Fibroblast of skin of left quadriceps (primary cell): ENCODE data around the gene CDKAL1.
"Not testable (repeated sequence)": the region's sequence is repeated elsewhere in the genome, so short reads cannot be mapped to it uniquely, and the experiment has no call there.

Experiments
- DNase-seq, 2 experiments: peaks; one replicate each; pipeline ENCODE4 v3.0.0-alpha.2; 2013; ENCODE audit warnings: low read depth in 2 of 2

The CDKAL1 gene

GRCh38 chr6:20740727-20741126, 206.5 kb downstream of the CDKAL1 start:
- DNase-seq, result no peak

GRCh38 chr6:20741490-20741889, 207.2 kb downstream of the CDKAL1 start:
- DNase-seq, result no peak

GRCh38 chr6:20744911-20745557, 210.8 kb downstream of the CDKAL1 start:
- DNase-seq, result no peak

GRCh38 chr6:20746024-20746423, 211.8 kb downstream of the CDKAL1 start:
- no peak for DNase-seq

- DNase-seq, result no peak
These were observed 212.7 kb downstream of the CDKAL1 start for GRCh38 chr6:20746805-20747558.

- no peak for DNase-seq
These were observed 213.7 kb downstream of the CDKAL1 start for GRCh38 chr6:20747991-20748390.

- DNase-seq, result peak; percentile 49 to 55
These were observed 217.2 kb downstream of the CDKAL1 start for GRCh38 chr6:20751293-20751935.

GRCh38 chr6:20755631-20756030, 221.4 kb downstream of the CDKAL1 start:
- peak; percentile 43 to 45 for DNase-seq

- not testable (repeated sequence) for DNase-seq
These were observed 222.4 kb downstream of the CDKAL1 start for GRCh38 chr6:20756584-20757147.

GRCh38 chr6:20757761-20758160, 223.5 kb downstream of the CDKAL1 start:
- peak; percentile 33 to 42 for DNase-seq

GRCh38 chr6:20763296-20763695, 229.0 kb downstream of the CDKAL1 start:
- no peak for DNase-seq

GRCh38 chr6:20769631-20770030, 235.4 kb downstream of the CDKAL1 start:
- no peak for DNase-seq

- DNase-seq, result no peak
These were observed 236.5 kb downstream of the CDKAL1 start for GRCh38 chr6:20770773-20771172.

GRCh38 chr6:20771409-20771808, 237.2 kb downstream of the CDKAL1 start:
- DNase-seq, result no peak

GRCh38 chr6:20773822-20774221, 239.6 kb downstream of the CDKAL1 start:
- no peak for DNase-seq

- DNase-seq, result no peak
These were observed 241.7 kb downstream of the CDKAL1 start for GRCh38 chr6:20775981-20776380.

- no peak for DNase-seq
These were observed 243.5 kb downstream of the CDKAL1 start for GRCh38 chr6:20777801-20778200.

GRCh38 chr6:20778459-20778858, 244.2 kb downstream of the CDKAL1 start:
- no peak for DNase-seq

- DNase-seq, result no peak
These were observed 244.7 kb downstream of the CDKAL1 start for GRCh38 chr6:20778912-20779311.

- no peak for DNase-seq
These were observed 254.9 kb downstream of the CDKAL1 start for GRCh38 chr6:20789162-20789561.

- DNase-seq, result no peak
These were observed 256.0 kb downstream of the CDKAL1 start for GRCh38 chr6:20790032-20790791.

- no peak for DNase-seq
These were observed 256.8 kb downstream of the CDKAL1 start for GRCh38 chr6:20791074-20791473.
